Astrocyte (in vitro differentiated cells and primary cell): Measurements from ENCODE around the gene ALDH16A1.

ENCODE experiments used
- CTCF ChIP-seq: IDR thresholded peaks from 2 replicates; pipeline ENCODE4 v1.5.1; 2011; ENCODE audit warnings: low read depth, mild to moderate bottlenecking, inconsistent platforms, low read length, moderate library complexity; ENCODE audit not compliant: insufficient read depth
- EZH2 ChIP-seq: IDR thresholded peaks from 2 replicates; pipeline ENCODE4 v1.6.1; 2012; ENCODE audit warnings: mild to moderate bottlenecking, low read length, inconsistent platforms; ENCODE audit not compliant: insufficient read depth

GRCh38 chr19:49442771-49443365, 10.2 kb upstream of the ALDH16A1 start:
- TF ChIP-seq CTCF: no peak
- no peak for TF ChIP-seq EZH2
